GM18505 (cell line): ENCODE data around the gene VWDE.

ENCODE experiments used
- ATAC-seq: cut with Tn5 transposase; IDR thresholded peaks from one replicate; pipeline ENCODE4 v1.9.1; 2021; ENCODE audit not compliant: unreplicated experiment
- POLR2A ChIP-seq: IDR thresholded peaks from 4 replicates; pipeline ENCODE4 v1.6.1; 2011; ENCODE audit warnings: borderline replicate concordance; ENCODE audit not compliant: insufficient read depth, insufficient read length; ENCODE audit errors: extremely low read depth

The VWDE gene

DNA sequence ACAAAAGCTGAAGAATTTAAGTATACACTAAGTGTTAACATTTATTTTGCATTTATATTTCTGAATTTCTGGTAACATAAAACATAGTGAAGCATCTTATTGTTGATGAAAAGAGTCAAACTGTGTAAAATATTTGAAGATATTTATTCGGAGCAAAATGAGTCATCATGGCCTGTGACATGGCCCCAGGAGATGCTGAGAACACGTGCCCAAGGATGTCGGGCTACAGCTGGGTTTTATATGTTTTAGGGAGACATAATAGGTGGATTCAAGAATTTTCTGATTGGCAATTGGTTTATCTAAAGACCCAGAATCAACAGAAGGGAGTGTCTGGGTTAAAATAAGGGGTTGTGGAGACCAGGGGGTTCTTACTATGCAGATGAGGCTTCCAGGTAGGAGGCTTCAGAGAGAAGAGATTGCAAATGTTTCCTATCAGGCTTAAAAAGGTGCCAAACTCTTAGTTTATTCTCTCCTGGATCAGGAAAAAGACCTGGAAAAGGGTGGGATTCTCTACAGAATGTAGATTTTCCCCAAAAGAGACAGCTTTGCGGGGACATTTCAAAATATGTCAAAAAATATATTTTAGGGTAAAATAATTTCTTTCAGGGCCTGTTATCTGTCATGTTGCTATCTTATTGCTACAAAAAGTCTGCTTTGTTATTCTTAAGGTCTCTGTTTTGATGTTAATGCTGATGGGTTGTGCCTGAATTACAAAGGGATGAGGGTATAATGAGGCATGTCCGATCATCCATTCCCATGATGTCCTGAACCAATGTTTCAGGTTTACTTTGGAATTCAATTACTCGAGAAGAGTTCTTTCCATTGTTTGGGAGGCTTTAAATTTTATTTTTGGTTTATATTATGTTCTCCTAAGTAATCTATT is 74.5 kb downstream of the VWDE start:
- ATAC-seq, result no peak
- TF ChIP-seq POLR2A, result no peak

DNA sequence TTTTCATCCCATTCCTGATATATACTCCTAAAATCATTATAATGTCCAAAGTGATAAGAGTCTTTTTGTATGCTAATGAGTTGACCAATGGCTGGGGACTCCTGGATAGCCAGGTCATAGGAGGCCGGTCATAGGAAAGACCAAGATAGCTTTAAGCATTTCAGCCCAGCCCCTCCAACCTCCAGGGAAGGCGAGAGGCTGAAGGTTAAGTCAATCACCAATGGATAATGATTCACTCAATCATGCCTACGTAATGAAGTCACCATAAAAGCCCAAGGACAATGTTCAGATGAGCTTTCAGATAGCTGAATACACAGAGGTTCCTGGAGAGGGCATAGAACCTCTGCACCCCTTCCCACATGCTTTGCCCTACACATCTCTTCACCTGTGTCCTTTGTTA is 75.7 kb downstream of the VWDE start:
- no peak for ATAC-seq
- TF ChIP-seq POLR2A, result no peak

DNA sequence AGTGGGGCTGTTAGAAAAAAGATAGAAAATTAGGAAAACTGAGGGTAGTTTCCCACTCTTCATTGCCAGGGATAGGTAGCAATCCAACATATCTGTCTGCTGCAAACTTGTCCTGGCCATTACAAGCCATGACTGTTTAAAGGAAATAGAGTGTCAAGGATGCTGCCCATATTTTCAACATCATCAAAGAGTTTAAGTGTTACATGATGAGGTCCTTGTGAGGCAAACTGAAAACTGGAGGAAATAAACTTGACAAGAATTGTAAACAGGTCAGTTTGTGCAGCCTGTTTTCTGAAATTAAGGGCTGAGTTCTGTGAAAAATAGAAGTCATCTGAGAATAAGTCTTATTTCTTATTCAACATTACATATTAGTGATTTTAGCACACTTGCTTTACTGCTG is 78.0 kb downstream of the VWDE start:
- ATAC-seq, result no peak
- TF ChIP-seq POLR2A, result no peak

DNA sequence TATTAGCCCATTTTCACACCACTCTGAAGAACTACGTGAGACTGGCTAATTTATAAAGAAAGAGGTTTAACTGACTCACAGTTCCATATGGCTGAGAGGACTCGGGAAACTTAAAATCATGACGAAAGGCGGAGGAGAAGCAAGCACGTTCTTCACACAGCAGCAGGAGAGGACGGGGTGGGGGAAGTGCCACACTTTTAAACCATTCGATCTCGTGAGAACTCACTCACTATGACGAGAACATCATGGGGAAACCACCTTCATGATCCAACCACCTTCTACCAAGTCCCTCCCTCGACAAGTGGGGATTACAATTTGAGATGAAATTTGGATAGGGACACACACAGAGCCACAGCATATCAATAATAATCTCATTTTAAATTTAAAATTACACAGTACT is 80.2 kb downstream of the VWDE start:
- ATAC-seq, result no peak
- no peak for TF ChIP-seq POLR2A

DNA sequence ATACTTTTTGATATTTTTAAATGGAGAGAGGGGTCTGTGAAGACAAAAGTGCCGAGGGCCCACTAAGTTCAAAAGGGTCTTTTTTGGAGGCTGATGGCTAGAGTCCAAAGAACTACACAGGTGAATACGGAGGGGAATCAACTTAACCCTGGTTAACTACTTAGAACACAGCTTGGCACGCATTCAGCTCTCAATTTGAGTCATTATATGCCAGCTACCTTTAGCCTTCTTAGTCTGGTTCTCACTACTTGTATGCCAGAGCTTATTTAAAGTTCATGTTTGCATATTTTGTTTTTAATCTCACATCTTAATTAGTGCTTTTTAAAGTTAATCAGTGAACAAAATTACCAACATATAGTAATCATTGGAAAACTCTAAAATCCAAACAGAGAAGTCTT is 80.8 kb downstream of the VWDE start:
- peak; percentile 81 for ATAC-seq

DNA sequence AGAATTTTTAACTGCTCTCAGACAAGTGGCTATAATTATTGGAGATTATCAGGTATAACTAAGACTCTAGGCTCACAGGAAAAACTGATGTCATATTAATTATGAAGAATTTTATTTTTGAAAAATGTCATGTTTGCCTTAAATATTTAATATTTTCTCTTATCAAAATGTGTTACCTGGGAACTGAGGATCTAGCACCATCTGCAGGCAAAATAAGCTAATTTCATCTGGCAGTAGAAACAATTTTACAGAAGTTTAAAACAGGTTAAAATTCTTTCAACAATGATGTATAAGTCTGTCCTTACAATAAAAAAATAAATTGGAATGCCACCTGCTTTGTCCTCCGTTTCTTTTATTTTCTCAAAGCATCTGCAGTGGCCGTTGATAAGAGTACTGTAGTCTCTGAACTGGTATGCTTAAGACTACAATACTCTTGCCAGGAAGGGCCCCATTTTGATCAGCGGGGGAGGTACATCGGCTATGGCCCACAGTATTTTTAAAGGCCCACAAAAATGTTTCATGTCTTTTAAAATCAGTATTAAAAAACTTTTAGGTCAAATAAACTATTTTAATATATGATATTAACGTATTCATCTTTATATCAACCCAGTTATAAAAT is 81.3 kb downstream of the VWDE start:
- ATAC-seq, result no peak
- no peak for TF ChIP-seq POLR2A

More for the DNA sequence above, 80.8 kb downstream of the VWDE start:
- no peak for TF ChIP-seq POLR2A

DNA sequence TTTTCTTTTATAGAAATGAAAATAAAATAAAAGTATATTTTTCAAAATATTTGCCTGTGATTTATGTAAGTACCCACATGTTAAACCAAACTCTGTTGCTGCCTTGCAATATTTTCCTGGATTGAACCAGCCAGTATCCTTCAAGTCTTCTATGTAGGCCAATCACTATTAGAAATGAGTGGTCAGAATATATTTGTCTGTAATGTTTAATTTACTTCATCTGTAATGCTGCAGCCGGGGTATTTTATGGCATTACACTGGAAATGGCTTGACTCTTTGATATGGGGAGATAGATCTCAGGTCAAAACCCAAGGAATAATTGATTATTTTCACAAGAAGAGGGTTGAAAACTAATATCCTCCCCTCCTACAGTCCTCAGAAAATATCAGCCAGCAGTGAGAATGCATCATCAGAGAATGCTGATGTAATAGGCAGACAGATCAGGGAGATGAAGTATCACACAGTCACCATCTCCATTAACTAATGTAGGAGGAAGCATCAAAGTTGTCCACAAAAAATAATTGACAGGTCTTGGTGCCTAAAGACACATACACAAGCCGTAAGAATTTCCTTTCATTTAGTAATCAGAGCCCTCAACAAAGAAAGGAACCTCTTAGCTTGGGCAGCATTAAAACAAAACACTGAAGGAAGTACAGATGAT is 82.5 kb downstream of the VWDE start:
- no peak for ATAC-seq
- TF ChIP-seq POLR2A, result no peak

DNA sequence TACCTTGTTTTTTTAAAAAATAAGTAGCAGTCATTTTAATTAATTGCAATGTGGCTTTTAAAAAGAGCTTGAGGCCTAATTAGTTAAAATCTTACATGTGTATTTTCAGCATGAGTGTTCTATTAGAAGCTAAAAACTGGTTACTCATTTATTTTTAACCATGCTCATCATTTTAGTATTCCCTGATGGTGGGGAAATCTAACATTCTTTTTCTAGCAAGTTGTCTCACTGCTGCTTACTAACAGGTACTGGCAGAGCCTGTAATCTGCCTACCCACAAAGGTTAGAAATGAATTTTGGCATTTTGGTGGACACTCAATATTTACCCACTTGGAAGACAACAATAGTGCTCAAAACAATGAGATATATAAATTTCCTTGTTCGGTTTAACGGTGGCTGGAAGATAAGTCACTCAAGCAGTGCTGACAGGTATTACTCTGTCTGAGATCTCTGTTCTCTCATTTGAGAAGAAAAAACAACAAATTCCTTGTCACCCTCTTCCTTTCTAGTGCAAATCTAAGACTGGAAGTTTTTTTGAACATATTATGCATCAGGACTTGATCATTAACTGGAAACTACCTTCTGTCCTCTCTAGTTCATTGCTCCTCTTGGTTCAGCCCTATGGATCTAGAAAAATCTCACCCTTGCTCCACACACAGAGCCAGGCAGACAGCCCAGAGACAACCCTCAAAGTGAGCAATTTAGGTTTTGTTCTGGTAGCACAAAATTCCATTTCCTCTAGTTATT is 83.3 kb downstream of the VWDE start:
- no peak for TF ChIP-seq POLR2A
- ATAC-seq, result no peak

DNA sequence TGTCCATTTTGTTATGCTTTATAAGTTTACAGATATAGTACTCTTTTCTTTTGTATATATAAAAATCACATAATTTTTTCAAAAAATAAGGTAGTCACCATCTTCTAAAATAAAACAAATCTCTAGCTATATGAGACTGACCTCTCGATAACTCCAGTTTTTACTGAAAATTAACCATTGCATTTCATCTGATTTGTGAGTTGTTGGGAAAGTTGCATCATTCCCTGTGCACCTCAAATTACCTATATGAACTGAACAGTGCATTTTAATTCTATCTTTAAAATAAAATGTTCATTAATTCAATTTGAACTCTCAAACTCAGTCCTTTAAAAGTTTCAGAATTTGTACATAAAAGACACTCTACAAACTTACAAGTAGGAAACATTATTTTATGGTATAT is 86.0 kb downstream of the VWDE start:
- TF ChIP-seq POLR2A, result no peak
- no peak for ATAC-seq

DNA sequence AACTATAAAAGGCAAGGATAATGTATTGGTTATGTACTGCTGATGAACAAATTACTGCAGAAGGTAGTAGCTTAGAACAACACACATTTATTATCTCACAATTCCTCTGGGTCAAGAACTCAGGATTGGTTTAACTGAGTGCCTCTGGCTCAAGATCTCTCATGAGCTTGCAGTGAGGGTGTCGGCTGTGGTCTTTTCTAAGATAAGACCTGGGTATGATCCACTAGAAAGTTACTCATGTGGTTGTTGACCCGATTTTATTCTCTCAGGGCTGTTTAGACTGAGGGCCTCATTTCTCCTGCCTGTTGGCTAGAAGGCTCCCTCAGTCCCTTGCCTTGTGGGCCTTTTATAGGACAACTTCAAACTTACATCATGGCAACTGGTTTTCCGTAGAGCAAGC is 86.7 kb downstream of the VWDE start:
- ATAC-seq, result no peak

DNA sequence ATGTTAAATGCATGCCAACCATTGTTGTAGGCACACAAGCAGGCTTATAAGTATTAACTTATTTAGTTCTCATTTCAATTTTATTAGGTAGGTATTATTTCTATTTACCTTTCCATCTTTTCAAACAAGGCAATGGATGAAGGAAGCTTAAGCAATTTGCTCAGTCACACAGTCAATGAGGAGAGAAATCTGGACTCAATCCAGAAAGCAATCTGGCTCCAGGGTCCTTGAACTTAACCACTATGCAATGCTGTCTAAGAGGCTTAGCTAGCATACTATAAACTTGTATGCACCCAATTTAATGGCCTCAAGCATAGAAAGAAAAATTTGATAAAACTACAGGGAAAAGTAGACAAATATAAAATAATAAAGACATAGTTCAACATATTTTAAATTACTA is 88.6 kb downstream of the VWDE start:
- TF ChIP-seq POLR2A, result no peak
- no peak for ATAC-seq

More for the DNA sequence above, 86.7 kb downstream of the VWDE start:
- TF ChIP-seq POLR2A, result no peak

DNA sequence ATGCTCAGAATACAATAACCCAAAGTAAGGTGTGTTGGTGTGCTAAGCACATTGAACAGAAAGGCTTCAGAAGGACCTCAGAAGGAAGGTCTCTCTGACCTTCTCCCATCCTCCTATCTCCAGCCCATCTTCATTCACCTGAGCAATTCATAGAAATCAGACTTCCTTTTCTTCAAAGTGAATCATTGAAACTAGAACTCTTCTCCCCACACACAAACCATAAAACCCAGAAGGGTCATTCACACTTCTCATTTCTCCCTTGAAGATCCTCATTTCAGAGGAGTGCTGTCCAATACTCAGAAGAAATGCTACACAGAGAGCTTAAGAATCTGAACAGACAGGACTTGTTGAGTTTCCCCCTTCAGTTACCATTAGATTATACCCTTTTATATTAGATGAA is 89.5 kb downstream of the VWDE start:
- no peak for TF ChIP-seq POLR2A
- ATAC-seq, result peak; percentile 85

DNA sequence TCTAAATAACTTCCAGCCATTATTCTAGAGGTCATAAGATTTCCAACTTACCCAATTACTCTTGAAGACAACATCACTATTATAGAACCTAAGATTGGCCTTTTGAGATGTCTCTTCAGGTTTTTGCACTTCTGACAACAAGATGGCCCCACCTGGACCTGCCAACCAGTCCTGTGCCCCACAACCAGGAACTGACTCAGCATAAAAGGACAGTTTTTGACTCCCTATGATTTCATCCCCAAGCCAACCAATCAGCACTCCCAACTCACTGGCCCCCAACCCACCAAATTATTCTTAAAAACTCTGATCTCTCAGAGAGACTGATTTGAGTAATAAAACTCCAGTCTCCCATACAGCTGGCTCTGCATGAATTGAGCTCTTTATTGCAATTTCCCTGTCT is 98.2 kb downstream of the VWDE start:
- TF ChIP-seq POLR2A, result no peak
- no peak for ATAC-seq
